ENCODE results near the gene PRADC1. TPM values are rescaled to one million over a fixed set of nuclear protein-coding genes. Genes with fewer than 3 reads are reported as not detected.

PRADC1 gene
- total and polyA plus RNA-seq, 10 donors, result 10.4 to 29.5 (median 21.9) TPM

DNA sequence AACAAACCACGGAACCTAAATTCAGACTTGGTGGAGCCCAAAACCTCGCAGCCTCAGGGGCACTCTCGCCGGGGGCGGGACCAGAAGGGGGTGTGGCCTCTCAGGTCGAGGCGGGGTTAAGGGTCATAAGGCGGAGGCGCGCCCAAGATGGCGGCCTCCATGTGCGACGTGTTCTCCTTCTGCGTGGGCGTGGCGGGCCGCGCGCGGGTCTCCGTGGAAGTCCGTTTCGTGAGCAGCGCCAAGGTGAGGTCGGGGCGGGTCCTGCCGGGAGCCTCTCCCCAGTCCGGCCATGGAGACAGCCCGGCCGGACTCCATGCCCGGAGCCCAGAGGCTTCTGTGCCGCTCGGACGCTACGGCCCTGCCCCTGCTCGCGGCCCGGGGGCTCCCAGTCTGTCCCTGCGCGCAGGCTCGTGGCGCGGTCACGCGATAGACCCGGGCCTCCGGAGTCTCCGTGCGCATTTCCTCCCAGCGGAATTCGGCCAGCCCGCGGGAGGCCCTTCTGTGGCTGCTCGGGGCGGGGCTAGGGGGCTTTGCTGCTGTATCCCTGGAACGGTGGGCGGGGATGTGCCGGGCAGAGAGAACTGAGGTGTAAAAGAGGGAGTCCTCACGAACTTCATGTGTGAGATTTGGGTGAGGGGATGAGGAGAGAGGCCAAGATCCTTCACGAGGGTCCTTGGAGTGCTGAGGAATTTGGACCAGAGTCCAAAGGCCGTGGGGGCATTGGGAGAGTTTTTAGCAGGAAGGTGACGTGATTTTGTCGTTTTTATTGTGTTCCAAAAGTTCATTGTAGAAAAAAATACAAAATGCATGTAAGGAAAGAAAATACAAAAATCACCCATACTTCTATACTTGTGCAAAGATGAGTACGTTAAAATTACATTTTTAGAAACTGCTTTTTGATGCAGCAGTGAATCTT is 18.7 kb downstream of the PRADC1 start, which contains the start of gene SMYD5:
Gene SMYD5 (plus strand): TSS at position 126 of the 916 bp plus-strand sequence. CDS start 22 bp downstream, at position 148.
- Histone ChIP-seq H3K27me3 (replicated peaks in 1 of 7) (no peaks in the 10 kb centered on the region), H3K27ac (peak within 1 kb of the TSS; percentile 67 to 89 (median 82)), H3K36me3 (peaks cover 0 to 13% (median 5%) of the 10 kb centered on the region in 6 donors), H3K4me3 (peak within 1 kb of the TSS; percentile 90 to 100 (median 100)), H3K9me3 (no peaks in the 10 kb centered on the region), H3K4me1 (peaks cover 20 to 39% (median 33%) of the 10 kb centered on the region in 6 donors)
- WGBS, 5 donors, result 0 to 1% (median 0%) methylated on average over 48 to 64 of the region's 64 CpGs
- peak; percentile 95 for DNase-seq
- TF ChIP-seq POLR2AphosphoS5 (IDR thresholded peaks at IDR 0.05) (peak; percentile 90 to 94 (median 92)), POLR2A (IDR thresholded peaks at IDR 0.05) (peak in 1 of 3 donors; percentile 19)
- TF ChIP-seq, protein P1, sequence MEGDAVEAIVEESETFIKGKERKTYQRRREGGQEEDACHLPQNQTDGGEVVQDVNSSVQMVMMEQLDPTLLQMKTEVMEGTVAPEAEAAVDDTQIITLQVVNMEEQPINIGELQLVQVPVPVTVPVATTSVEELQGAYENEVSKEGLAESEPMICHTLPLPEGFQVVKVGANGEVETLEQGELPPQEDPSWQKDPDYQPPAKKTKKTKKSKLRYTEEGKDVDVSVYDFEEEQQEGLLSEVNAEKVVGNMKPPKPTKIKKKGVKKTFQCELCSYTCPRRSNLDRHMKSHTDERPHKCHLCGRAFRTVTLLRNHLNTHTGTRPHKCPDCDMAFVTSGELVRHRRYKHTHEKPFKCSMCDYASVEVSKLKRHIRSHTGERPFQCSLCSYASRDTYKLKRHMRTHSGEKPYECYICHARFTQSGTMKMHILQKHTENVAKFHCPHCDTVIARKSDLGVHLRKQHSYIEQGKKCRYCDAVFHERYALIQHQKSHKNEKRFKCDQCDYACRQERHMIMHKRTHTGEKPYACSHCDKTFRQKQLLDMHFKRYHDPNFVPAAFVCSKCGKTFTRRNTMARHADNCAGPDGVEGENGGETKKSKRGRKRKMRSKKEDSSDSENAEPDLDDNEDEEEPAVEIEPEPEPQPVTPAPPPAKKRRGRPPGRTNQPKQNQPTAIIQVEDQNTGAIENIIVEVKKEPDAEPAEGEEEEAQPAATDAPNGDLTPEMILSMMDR (IDR thresholded peaks at IDR 0.05 in 8 of 11, conservative IDR thresholded peaks at IDR 0.05 in 3 of 11), result no peak
- intact Hi-C loops (cut with DNase I; ENCODE audit: low total_unique reads), result no loop called here

DNA sequence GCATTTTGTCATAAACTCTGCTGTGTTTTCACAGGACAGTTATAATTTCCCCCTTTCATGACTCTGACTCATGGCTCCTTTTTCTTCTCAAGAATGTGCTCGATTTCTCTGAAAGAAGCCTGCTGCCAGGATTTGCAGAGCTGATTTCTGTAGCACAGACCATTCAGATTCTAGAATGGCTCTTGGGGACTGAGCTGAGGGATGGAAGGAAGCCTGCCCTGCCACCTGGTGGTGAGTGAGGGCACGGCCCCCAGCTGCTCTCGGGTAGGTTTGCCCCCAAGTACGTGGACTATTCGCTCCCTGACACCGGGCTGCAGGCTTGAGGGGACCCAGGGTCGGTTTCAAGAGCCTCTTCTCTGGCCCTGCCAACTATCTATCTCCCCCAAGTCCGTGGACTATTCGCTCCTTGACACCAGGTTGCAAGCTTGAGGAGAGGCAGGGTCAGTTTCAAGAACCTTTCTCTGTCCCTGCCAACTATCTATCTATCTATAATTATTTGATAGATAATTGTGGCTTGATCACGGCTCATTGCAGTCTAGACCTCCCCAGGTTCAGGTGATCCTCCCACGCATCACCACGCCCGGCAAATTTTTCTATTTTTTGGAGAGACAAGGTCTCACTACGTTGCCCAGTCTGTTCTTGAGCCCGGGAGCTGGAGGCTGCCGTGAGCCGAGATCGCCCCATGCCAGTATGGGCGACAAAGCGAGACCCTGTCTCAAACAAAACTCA is 20.4 kb downstream of the PRADC1 start:
- Histone ChIP-seq H3K9me3 (no peaks in the 10 kb centered on the region), H3K27me3 (replicated peaks in 1 of 7) (peaks cover 0 to under 1% (median 0%) of the 10 kb centered on the region in 7 donors), H3K4me3 (peak overlapping the region in 1 of 8 donors; percentile 100), H3K4me1 (peaks cover 20 to 39% (median 33%) of the 10 kb centered on the region in 6 donors), H3K27ac (peak overlapping the region in 1 of 8 donors; percentile 85), H3K36me3 (no peaks in the 10 kb centered on the region)
- peak; percentile 90 for DNase-seq
- peak in 1 of 3 donors; percentile 18 for TF ChIP-seq POLR2AphosphoS5 (IDR thresholded peaks at IDR 0.05)
- TF ChIP-seq POLR2A (IDR thresholded peaks at IDR 0.05), result no peak
- TF ChIP-seq, protein P1 (IDR thresholded peaks at IDR 0.05 in 8 of 11, conservative IDR thresholded peaks at IDR 0.05 in 3 of 11), result peak; percentile 63 to 96 (median 89)
- 52 to 58% (median 56%) methylated on average over 20 of the region's 20 CpGs for WGBS, 5 donors
- intact Hi-C loops (cut with DNase I; ENCODE audit: low total_unique reads), result no loop called here

DNA sequence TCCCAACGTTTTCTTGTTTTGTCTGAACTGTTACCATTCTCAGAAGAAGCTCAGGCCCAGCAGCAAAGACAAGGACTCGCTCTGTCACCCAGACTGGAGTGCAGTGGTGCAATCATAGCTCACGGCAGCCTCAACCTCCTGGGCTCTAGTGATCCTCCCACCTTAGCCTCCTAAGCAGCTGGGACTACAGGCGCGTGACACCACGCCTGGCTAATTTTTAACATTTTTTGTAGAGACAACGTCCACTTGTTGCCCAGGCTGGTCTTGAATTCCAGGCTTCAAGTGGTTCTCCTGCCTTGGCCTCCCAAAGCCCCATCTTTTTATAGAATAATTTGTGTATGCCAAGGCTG is 21.0 kb downstream of the PRADC1 start:
- intact Hi-C loops (cut with DNase I; ENCODE audit: low total_unique reads), result no loop called here
- Histone ChIP-seq H3K9me3 (no peaks in the 10 kb centered on the region), H3K4me1 (peaks cover 20 to 39% (median 33%) of the 10 kb centered on the region in 6 donors), H3K27me3 (replicated peaks in 1 of 7) (peaks cover 0 to 6% (median 0%) of the 10 kb centered on the region in 7 donors), H3K4me3 (no peak overlapping the region), H3K27ac (no peak overlapping the region), H3K36me3 (no peaks in the 10 kb centered on the region)
- 73 to 80% (median 76%) methylated on average over 7 of the region's 7 CpGs for WGBS, 5 donors
- TF ChIP-seq POLR2AphosphoS5 (IDR thresholded peaks at IDR 0.05) (no peak), POLR2A (IDR thresholded peaks at IDR 0.05) (no peak)
- TF ChIP-seq, protein P1 (IDR thresholded peaks at IDR 0.05 in 8 of 11, conservative IDR thresholded peaks at IDR 0.05 in 3 of 11), result no peak
- DNase-seq, result no peak

Measured in spleen (tissue), 11 donors.